WTC11 (cell line): ENCODE measurements around the gene COIL. TPM values are rescaled to one million over a fixed set of nuclear protein-coding genes. Genes with fewer than 3 reads are reported as not detected.

Experiments
- ATAC-seq: fragments of 200-7000 bp; cut with Tn5 transposase; 2 replicates; pipeline ENCODE4 v1.10.0; 2021; ENCODE audit warnings: mild to moderate bottlenecking, moderate library complexity
- CTCF ChIA-PET: fragments of 300-600 bp; sonication (Branson Sonifier 250); formaldehyde crosslinking; loops from one replicate; lab custom pipeline; 2021; ENCODE audit warnings: antibody characterized with exemption; lab: Charles Lee
- POLR2A ChIA-PET: fragments of 350-600 bp; sonication (Branson Sonifier 250); formaldehyde crosslinking; loops from one replicate; lab custom pipeline; 2021; ENCODE audit warnings: antibody characterized with exemption; lab: Charles Lee
- DNase-seq: peaks from one replicate; pipeline ENCODE4 v3.0.0; 2021; ENCODE audit warnings: low spot score
- H3K27ac Mint-ChIP-seq: 2 replicates; pipeline ENCODE4 v1.8.0; 2021; ENCODE audit warnings: mixed read lengths
- H3K27me3 Mint-ChIP-seq: 2 replicates; pipeline ENCODE4 v1.8.0; 2021; ENCODE audit warnings: low read depth, mild to moderate bottlenecking, moderate library complexity, mixed read lengths
- H3K36me3 Mint-ChIP-seq: 2 replicates; pipeline ENCODE4 v1.8.0; 2021; ENCODE audit warnings: mixed read lengths
- H3K4me1 Mint-ChIP-seq: 2 replicates; pipeline ENCODE4 v1.8.0; 2022; ENCODE audit warnings: mixed read lengths
- H3K4me3 Mint-ChIP-seq: 2 replicates; pipeline ENCODE4 v1.8.0; 2021; ENCODE audit warnings: mild to moderate bottlenecking, moderate library complexity, mixed read lengths
- H3K9me3 Mint-ChIP-seq: 2 replicates; pipeline ENCODE4 v1.8.0; 2021; ENCODE audit warnings: mixed read lengths
- EMX1 ChIP-seq: fragments of 250-450 bp; sonication (Bioruptor Pico); IDR thresholded peaks from 2 replicates; pipeline ENCODE4 v1.8.0; 2021; ENCODE audit warnings: mild to moderate bottlenecking
- ETV6 ChIP-seq: sonication (generic); formaldehyde crosslinking; IDR thresholded peaks from 2 replicates; pipeline ENCODE4 v1.8.1; 2022; ENCODE audit warnings: mild to moderate bottlenecking, missing genetic modification reagents
- GTF2I ChIP-seq: fragments of 250-450 bp; sonication (Bioruptor Pico); conservative IDR thresholded peaks from 2 replicates; pipeline ENCODE4 v1.4.0; 2021; ENCODE audit warnings: mild to moderate bottlenecking
- HMGA2 ChIP-seq: fragments of 250-450 bp; sonication (Bioruptor Pico); IDR thresholded peaks from 2 replicates; pipeline ENCODE4 v1.4.0; 2021; ENCODE audit warnings: mild to moderate bottlenecking, moderate library complexity
- NR1H2 ChIP-seq: sonication (generic); formaldehyde crosslinking; IDR thresholded peaks from 2 replicates; pipeline ENCODE4 v1.9.0; 2021; ENCODE audit warnings: mild to moderate bottlenecking, moderate library complexity, missing genetic modification reagents
- NR2C2 ChIP-seq: sonication (generic); formaldehyde crosslinking; IDR thresholded peaks from 2 replicates; pipeline ENCODE4 v1.8.0; 2022; ENCODE audit warnings: mild to moderate bottlenecking, missing genetic modification reagents
- NR3C1 ChIP-seq: sonication (generic); formaldehyde crosslinking; conservative IDR thresholded peaks from 2 replicates; pipeline ENCODE4 v1.8.1; 2023; ENCODE audit warnings: low read depth, mild to moderate bottlenecking, missing genetic modification reagents
- SMAD3 ChIP-seq: sonication (generic); formaldehyde crosslinking; IDR thresholded peaks from 2 replicates; pipeline ENCODE4 v1.8.0; 2022; ENCODE audit warnings: missing genetic modification reagents, mild to moderate bottlenecking, borderline replicate concordance
- SMAD4 ChIP-seq: sonication (generic); formaldehyde crosslinking; IDR thresholded peaks from 2 replicates; pipeline ENCODE4 v1.8.0; 2022; ENCODE audit warnings: mild to moderate bottlenecking, missing genetic modification reagents
- TP53 ChIP-seq: sonication (generic); formaldehyde crosslinking; IDR thresholded peaks from 2 replicates; pipeline ENCODE4 v1.8.1; 2023; ENCODE audit warnings: mild to moderate bottlenecking, missing genetic modification reagents
- ZNF219 ChIP-seq: sonication (generic); formaldehyde crosslinking; IDR thresholded peaks from 2 replicates; pipeline ENCODE4 v1.8.0; 2023; ENCODE audit warnings: missing genetic modification reagents, mild to moderate bottlenecking, borderline replicate concordance
- ZNF317 ChIP-seq: sonication (generic); formaldehyde crosslinking; IDR thresholded peaks from 2 replicates; pipeline ENCODE4 v1.8.1; 2023; ENCODE audit warnings: low read depth, mild to moderate bottlenecking, moderate library complexity, missing genetic modification reagents, borderline replicate concordance
- ZNF423 ChIP-seq: fragments of 250-450 bp; sonication (Bioruptor Pico); IDR thresholded peaks from 2 replicates; pipeline ENCODE4 v2.1.2; 2022; ENCODE audit warnings: mild to moderate bottlenecking, moderate library complexity
- ZNF671 ChIP-seq: fragments of 250-450 bp; sonication (Bioruptor Pico); IDR thresholded peaks from 2 replicates; pipeline ENCODE4 v1.8.0; 2021; ENCODE audit warnings: mild to moderate bottlenecking
- total RNA-seq: library from RNA; stranded (reverse); gene quantifications from 3 replicates; pipeline ENCODE4 v1.2.3, GENCODE V29; 2021
- TF ChIP-seq, protein P1 (sequence below): fragments of 250-450 bp; sonication (Bioruptor Pico); IDR thresholded peaks from 2 replicates; pipeline ENCODE4 v1.9.0; 2021; ENCODE audit warnings: mild to moderate bottlenecking, borderline replicate concordance
- TF ChIP-seq, protein P2 (sequence below): sonication (generic); formaldehyde crosslinking; IDR thresholded peaks from 2 replicates; pipeline ENCODE4 v1.8.1; 2023; ENCODE audit warnings: mild to moderate bottlenecking, missing genetic modification reagents
- TF ChIP-seq, protein P3 (sequence below): fragments of 200-600 bp; IDR thresholded peaks from 2 replicates; pipeline ENCODE4 v1.8.0; 2022; ENCODE audit warnings: antibody characterized with exemption
- TF ChIP-seq, protein P4 (sequence below): sonication (generic); formaldehyde crosslinking; IDR thresholded peaks from 2 replicates; pipeline ENCODE4 v1.8.1; 2022; ENCODE audit warnings: low read depth, mild to moderate bottlenecking, moderate library complexity, missing genetic modification reagents, borderline replicate concordance
- TF ChIP-seq, protein P5 (sequence below): fragments of 250-450 bp; sonication (Bioruptor Pico); IDR thresholded peaks from 2 replicates; pipeline ENCODE4 v1.9.0; 2021; ENCODE audit warnings: mild to moderate bottlenecking
- TF ChIP-seq, protein P6 (sequence below): sonication (generic); formaldehyde crosslinking; conservative IDR thresholded peaks from 2 replicates; pipeline ENCODE4 v1.8.1; 2023; ENCODE audit warnings: mild to moderate bottlenecking, low read depth, missing genetic modification reagents, moderate library complexity

The COIL gene
- total RNA-seq, 1 experiment from 2014 or later, result 23.5 TPM

DNA sequence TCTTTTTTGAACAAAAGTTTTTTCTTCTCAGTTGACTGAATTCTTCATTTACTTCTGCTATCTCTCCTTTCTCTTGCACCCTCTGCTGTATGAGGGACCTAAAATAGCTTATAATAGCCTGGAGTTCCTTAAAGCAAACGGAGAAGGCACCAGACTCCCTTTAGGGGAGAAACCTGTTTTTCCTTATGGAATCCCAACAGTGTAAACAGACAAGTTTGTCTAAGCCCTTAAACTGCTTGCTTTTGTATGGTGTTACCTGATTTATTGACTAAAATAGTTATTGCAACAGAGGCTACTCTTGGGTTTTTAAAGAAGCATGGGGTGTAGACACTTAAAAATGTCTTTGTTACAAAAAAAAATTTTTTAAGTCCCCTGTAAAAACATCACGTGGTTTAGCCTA lies 34.1 kb downstream of the COIL start:
- peak overlapping the region; percentile 97 for H3K27ac Mint-ChIP-seq
- H3K4me1 Mint-ChIP-seq, result peaks cover 34% of the 10 kb centered on the region
- TF ChIP-seq TP53 (no peak), NR2C2 (CRISPR knock-in tag) (no peak), SMAD4 (no peak), ETV6 (no peak), ZNF317 (no peak), NR3C1 (no peak), ZNF671 (CRISPR knock-in tag) (no peak), NR1H2 (CRISPR knock-in tag) (no peak), SMAD3 (CRISPR knock-in tag) (no peak), ZNF423 (CRISPR knock-in tag) (no peak), GTF2I (CRISPR knock-in tag) (no peak)
- TF ChIP-seq, protein P1, sequence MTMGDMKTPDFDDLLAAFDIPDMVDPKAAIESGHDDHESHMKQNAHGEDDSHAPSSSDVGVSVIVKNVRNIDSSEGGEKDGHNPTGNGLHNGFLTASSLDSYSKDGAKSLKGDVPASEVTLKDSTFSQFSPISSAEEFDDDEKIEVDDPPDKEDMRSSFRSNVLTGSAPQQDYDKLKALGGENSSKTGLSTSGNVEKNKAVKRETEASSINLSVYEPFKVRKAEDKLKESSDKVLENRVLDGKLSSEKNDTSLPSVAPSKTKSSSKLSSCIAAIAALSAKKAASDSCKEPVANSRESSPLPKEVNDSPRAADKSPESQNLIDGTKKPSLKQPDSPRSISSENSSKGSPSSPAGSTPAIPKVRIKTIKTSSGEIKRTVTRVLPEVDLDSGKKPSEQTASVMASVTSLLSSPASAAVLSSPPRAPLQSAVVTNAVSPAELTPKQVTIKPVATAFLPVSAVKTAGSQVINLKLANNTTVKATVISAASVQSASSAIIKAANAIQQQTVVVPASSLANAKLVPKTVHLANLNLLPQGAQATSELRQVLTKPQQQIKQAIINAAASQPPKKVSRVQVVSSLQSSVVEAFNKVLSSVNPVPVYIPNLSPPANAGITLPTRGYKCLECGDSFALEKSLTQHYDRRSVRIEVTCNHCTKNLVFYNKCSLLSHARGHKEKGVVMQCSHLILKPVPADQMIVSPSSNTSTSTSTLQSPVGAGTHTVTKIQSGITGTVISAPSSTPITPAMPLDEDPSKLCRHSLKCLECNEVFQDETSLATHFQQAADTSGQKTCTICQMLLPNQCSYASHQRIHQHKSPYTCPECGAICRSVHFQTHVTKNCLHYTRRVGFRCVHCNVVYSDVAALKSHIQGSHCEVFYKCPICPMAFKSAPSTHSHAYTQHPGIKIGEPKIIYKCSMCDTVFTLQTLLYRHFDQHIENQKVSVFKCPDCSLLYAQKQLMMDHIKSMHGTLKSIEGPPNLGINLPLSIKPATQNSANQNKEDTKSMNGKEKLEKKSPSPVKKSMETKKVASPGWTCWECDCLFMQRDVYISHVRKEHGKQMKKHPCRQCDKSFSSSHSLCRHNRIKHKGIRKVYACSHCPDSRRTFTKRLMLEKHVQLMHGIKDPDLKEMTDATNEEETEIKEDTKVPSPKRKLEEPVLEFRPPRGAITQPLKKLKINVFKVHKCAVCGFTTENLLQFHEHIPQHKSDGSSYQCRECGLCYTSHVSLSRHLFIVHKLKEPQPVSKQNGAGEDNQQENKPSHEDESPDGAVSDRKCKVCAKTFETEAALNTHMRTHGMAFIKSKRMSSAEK (CRISPR knock-in tag), result no peak
- TF ChIP-seq, protein P2, sequence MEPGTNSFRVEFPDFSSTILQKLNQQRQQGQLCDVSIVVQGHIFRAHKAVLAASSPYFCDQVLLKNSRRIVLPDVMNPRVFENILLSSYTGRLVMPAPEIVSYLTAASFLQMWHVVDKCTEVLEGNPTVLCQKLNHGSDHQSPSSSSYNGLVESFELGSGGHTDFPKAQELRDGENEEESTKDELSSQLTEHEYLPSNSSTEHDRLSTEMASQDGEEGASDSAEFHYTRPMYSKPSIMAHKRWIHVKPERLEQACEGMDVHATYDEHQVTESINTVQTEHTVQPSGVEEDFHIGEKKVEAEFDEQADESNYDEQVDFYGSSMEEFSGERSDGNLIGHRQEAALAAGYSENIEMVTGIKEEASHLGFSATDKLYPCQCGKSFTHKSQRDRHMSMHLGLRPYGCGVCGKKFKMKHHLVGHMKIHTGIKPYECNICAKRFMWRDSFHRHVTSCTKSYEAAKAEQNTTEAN (CRISPR knock-in tag), result no peak
- TF ChIP-seq, protein P3, sequence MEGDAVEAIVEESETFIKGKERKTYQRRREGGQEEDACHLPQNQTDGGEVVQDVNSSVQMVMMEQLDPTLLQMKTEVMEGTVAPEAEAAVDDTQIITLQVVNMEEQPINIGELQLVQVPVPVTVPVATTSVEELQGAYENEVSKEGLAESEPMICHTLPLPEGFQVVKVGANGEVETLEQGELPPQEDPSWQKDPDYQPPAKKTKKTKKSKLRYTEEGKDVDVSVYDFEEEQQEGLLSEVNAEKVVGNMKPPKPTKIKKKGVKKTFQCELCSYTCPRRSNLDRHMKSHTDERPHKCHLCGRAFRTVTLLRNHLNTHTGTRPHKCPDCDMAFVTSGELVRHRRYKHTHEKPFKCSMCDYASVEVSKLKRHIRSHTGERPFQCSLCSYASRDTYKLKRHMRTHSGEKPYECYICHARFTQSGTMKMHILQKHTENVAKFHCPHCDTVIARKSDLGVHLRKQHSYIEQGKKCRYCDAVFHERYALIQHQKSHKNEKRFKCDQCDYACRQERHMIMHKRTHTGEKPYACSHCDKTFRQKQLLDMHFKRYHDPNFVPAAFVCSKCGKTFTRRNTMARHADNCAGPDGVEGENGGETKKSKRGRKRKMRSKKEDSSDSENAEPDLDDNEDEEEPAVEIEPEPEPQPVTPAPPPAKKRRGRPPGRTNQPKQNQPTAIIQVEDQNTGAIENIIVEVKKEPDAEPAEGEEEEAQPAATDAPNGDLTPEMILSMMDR, result no peak
- TF ChIP-seq, protein P4, sequence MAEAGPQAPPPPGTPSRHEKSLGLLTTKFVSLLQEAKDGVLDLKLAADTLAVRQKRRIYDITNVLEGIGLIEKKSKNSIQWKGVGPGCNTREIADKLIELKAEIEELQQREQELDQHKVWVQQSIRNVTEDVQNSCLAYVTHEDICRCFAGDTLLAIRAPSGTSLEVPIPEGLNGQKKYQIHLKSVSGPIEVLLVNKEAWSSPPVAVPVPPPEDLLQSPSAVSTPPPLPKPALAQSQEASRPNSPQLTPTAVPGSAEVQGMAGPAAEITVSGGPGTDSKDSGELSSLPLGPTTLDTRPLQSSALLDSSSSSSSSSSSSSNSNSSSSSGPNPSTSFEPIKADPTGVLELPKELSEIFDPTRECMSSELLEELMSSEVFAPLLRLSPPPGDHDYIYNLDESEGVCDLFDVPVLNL (CRISPR knock-in tag), result no peak
- ATAC-seq, result no peak
- no peak for DNase-seq
- H3K9me3 Mint-ChIP-seq, result peaks cover 34% of the 10 kb centered on the region
- peaks cover 34% of the 10 kb centered on the region for H3K36me3 Mint-ChIP-seq
- no peaks in the 10 kb centered on the region; the same call in 1 of the 2 replicates for H3K27me3 Mint-ChIP-seq
- H3K4me3 Mint-ChIP-seq, result peak overlapping the region; percentile 21
- ChIA-PET POLR2A (interaction anchor here (1.1 kb wide), 1 partner anchor 13 kb away, joined by 4 read pairs; the partner anchor contains the start of gene TRIM25), CTCF (no interaction called here)

DNA sequence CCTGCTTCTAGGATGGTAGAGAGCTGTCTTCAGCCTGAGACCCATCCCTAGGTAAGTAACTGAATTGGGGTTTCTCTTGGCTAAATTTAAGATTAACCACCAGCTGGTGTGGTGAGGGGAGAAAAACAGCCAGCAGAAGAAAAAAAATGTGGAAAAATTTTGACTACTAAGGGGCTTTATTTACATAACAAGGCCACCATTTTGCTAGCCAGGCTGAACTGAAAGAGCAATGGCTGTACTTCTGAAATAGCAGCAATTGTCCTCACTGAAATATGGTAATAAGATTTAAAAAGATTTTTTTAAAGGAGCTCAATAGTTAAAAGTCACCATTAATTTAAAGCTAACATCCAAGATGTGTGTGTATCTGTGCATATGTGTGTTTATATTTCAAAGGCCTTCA lies 34.6 kb downstream of the COIL start:
- CTCF ChIA-PET, result no interaction called here
- Mint-ChIP-seq H3K27me3 (no peaks in the 10 kb centered on the region; the same call in 1 of the 2 replicates), H3K9me3 (peaks cover 30% of the 10 kb centered on the region), H3K27ac (peak overlapping the region; percentile 98), H3K4me3 (peak overlapping the region; percentile 29), H3K4me1 (peaks cover 34% of the 10 kb centered on the region), H3K36me3 (peaks cover 29% of the 10 kb centered on the region)
- POLR2A ChIA-PET, result interaction anchor here (1.1 kb wide), 1 partner anchor 12 kb away, joined by 4 read pairs; the partner anchor contains the start of gene TRIM25
- DNase-seq, result no peak
- ATAC-seq, result no peak; the same call in 1 of the 2 replicates
- TF ChIP-seq EMX1 (CRISPR knock-in tag), result no peak
- no peak for TF ChIP-seq ZNF219 (CRISPR knock-in tag)
- TF ChIP-seq, protein P5, sequence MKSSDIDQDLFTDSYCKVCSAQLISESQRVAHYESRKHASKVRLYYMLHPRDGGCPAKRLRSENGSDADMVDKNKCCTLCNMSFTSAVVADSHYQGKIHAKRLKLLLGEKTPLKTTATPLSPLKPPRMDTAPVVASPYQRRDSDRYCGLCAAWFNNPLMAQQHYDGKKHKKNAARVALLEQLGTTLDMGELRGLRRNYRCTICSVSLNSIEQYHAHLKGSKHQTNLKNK (CRISPR knock-in tag), result no peak
- TF ChIP-seq, protein P6, sequence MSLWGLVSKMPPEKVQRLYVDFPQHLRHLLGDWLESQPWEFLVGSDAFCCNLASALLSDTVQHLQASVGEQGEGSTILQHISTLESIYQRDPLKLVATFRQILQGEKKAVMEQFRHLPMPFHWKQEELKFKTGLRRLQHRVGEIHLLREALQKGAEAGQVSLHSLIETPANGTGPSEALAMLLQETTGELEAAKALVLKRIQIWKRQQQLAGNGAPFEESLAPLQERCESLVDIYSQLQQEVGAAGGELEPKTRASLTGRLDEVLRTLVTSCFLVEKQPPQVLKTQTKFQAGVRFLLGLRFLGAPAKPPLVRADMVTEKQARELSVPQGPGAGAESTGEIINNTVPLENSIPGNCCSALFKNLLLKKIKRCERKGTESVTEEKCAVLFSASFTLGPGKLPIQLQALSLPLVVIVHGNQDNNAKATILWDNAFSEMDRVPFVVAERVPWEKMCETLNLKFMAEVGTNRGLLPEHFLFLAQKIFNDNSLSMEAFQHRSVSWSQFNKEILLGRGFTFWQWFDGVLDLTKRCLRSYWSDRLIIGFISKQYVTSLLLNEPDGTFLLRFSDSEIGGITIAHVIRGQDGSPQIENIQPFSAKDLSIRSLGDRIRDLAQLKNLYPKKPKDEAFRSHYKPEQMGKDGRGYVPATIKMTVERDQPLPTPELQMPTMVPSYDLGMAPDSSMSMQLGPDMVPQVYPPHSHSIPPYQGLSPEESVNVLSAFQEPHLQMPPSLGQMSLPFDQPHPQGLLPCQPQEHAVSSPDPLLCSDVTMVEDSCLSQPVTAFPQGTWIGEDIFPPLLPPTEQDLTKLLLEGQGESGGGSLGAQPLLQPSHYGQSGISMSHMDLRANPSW (CRISPR knock-in tag), result no peak
- TF ChIP-seq NR2C2 (CRISPR knock-in tag), result no peak
- TF ChIP-seq HMGA2 (CRISPR knock-in tag), result no peak
